ENCODE data around the gene IFT88.

IFT88 gene

GRCh38 chr13:20676213-20676612 is 109.3 kb downstream of the IFT88 start:
- TF ChIP-seq NFIC (IDR thresholded peaks at IDR 0.05) (no peak), EGR1 (IDR thresholded peaks at IDR 0.05) (no peak), YY1 (IDR thresholded peaks at IDR 0.05; ENCODE audit: low read depth) (no peak), MAX (IDR thresholded peaks at IDR 0.05) (no peak), EP300 (IDR thresholded peaks at IDR 0.05; ENCODE audit: borderline replicate concordance) (no peak), TEAD4 (IDR thresholded peaks at IDR 0.05) (no peak), TAF1 (IDR thresholded peaks at IDR 0.05; ENCODE audit: low read depth) (no peak), RAD21 (IDR thresholded peaks at IDR 0.05; ENCODE audit: low read depth) (no peak), FOXM1 (IDR thresholded peaks at IDR 0.05; ENCODE audit: borderline replicate concordance, low read depth) (no peak), REST (IDR thresholded peaks at IDR 0.05; ENCODE audit: low read depth) (no peak), CEBPB (IDR thresholded peaks at IDR 0.05) (no peak), CREB1 (IDR thresholded peaks at IDR 0.05; ENCODE audit: low read depth) (no peak), USF1 (IDR thresholded peaks at IDR 0.05) (no peak), TCF12 (IDR thresholded peaks at IDR 0.05; ENCODE audit: low read depth) (no peak), ZBTB7A (IDR thresholded peaks at IDR 0.05; ENCODE audit: low read depth) (no peak)

- TF ChIP-seq USF1 (IDR thresholded peaks at IDR 0.05) = no peak
- no peak for TF ChIP-seq EGR1 (IDR thresholded peaks at IDR 0.05)
- no peak for TF ChIP-seq TCF12 (IDR thresholded peaks at IDR 0.05; ENCODE audit: low read depth)
- TF ChIP-seq TEAD4 (IDR thresholded peaks at IDR 0.05) = no peak
- TF ChIP-seq RAD21 (IDR thresholded peaks at IDR 0.05; ENCODE audit: low read depth) = no peak
- no peak for TF ChIP-seq FOXM1 (IDR thresholded peaks at IDR 0.05; ENCODE audit: borderline replicate concordance, low read depth)
- TF ChIP-seq MAX (IDR thresholded peaks at IDR 0.05) = no peak
- TF ChIP-seq CEBPB (IDR thresholded peaks at IDR 0.05) = no peak
Measured at GRCh38 chr13:20679879-20680278, 112.9 kb downstream of the IFT88 start.

GRCh38 chr13:20680416-20681080 is 113.6 kb downstream of the IFT88 start:
- TF ChIP-seq TCF12 (IDR thresholded peaks at IDR 0.05; ENCODE audit: low read depth) (no peak), TEAD4 (IDR thresholded peaks at IDR 0.05) (no peak), EP300 (IDR thresholded peaks at IDR 0.05; ENCODE audit: borderline replicate concordance) (no peak), FOXM1 (IDR thresholded peaks at IDR 0.05; ENCODE audit: borderline replicate concordance, low read depth) (no peak), CREB1 (IDR thresholded peaks at IDR 0.05; ENCODE audit: low read depth) (no peak), REST (IDR thresholded peaks at IDR 0.05; ENCODE audit: low read depth) (no peak), CEBPB (IDR thresholded peaks at IDR 0.05) (no peak), EGR1 (IDR thresholded peaks at IDR 0.05) (no peak), TAF1 (IDR thresholded peaks at IDR 0.05; ENCODE audit: low read depth) (no peak), RAD21 (IDR thresholded peaks at IDR 0.05; ENCODE audit: low read depth) (no peak), NFIC (IDR thresholded peaks at IDR 0.05) (no peak), MAX (IDR thresholded peaks at IDR 0.05) (no peak), YY1 (IDR thresholded peaks at IDR 0.05; ENCODE audit: low read depth) (no peak), ZBTB7A (IDR thresholded peaks at IDR 0.05; ENCODE audit: low read depth) (no peak), USF1 (IDR thresholded peaks at IDR 0.05) (no peak)

GRCh38 chr13:20682061-20682460 is 115.1 kb downstream of the IFT88 start:
- TF ChIP-seq MAX (IDR thresholded peaks at IDR 0.05) (no peak), REST (IDR thresholded peaks at IDR 0.05; ENCODE audit: low read depth) (no peak), RAD21 (IDR thresholded peaks at IDR 0.05; ENCODE audit: low read depth) (no peak), EGR1 (IDR thresholded peaks at IDR 0.05) (no peak), USF1 (IDR thresholded peaks at IDR 0.05) (no peak), TCF12 (IDR thresholded peaks at IDR 0.05; ENCODE audit: low read depth) (no peak), FOXM1 (IDR thresholded peaks at IDR 0.05; ENCODE audit: borderline replicate concordance, low read depth) (no peak), TAF1 (IDR thresholded peaks at IDR 0.05; ENCODE audit: low read depth) (no peak), NFIC (IDR thresholded peaks at IDR 0.05) (no peak), ZBTB7A (IDR thresholded peaks at IDR 0.05; ENCODE audit: low read depth) (no peak), TEAD4 (IDR thresholded peaks at IDR 0.05) (no peak), CEBPB (IDR thresholded peaks at IDR 0.05) (no peak), YY1 (IDR thresholded peaks at IDR 0.05; ENCODE audit: low read depth) (no peak), CREB1 (IDR thresholded peaks at IDR 0.05; ENCODE audit: low read depth) (no peak), EP300 (IDR thresholded peaks at IDR 0.05; ENCODE audit: borderline replicate concordance) (no peak)

All from Ishikawa (cell line).